GM21423 (cell line): ENCODE results near the gene MTHFD2L.
A peak's percentile ranks its signal among the peaks of the same experiment; 100 is the strongest.

ENCODE experiments used
- ATAC-seq: cut with Tn5 transposase; IDR thresholded peaks from one replicate; pipeline ENCODE4 v1.9.1; 2021; ENCODE audit warnings: mild to moderate bottlenecking, moderate library complexity; ENCODE audit not compliant: unreplicated experiment

MTHFD2L gene

GRCh38 chr4:74235135-74235534, 77.2 kb downstream of the MTHFD2L start:
- peak; percentile 70 for ATAC-seq

GRCh38 chr4:74237425-74237966, 79.6 kb downstream of the MTHFD2L start:
- no peak for ATAC-seq

- ATAC-seq: no peak
These were observed 86.1 kb downstream of the MTHFD2L start for GRCh38 chr4:74244049-74244448.

GRCh38 chr4:74252933-74253332, 95.0 kb downstream of the MTHFD2L start:
- ATAC-seq: no peak

- ATAC-seq: no peak
These were observed 96.5 kb downstream of the MTHFD2L start for GRCh38 chr4:74254386-74254785.

GRCh38 chr4:74255096-74255495, 97.2 kb downstream of the MTHFD2L start:
- no peak for ATAC-seq

- no peak for ATAC-seq
These were observed 101.0 kb downstream of the MTHFD2L start for GRCh38 chr4:74258963-74259362.

GRCh38 chr4:74260036-74260435, 102.1 kb downstream of the MTHFD2L start:
- no peak for ATAC-seq

GRCh38 chr4:74262522-74262921, 104.6 kb downstream of the MTHFD2L start:
- no peak for ATAC-seq

- ATAC-seq: no peak
These were observed 105.6 kb downstream of the MTHFD2L start for GRCh38 chr4:74263551-74263950.

GRCh38 chr4:74266081-74266480, 108.2 kb downstream of the MTHFD2L start:
- no peak for ATAC-seq

GRCh38 chr4:74267998-74268606, 110.2 kb downstream of the MTHFD2L start:
- ATAC-seq: no peak

- no peak for ATAC-seq
These were observed 110.7 kb downstream of the MTHFD2L start for GRCh38 chr4:74268643-74269042.

GRCh38 chr4:74278490-74278889, 120.6 kb downstream of the MTHFD2L start:
- no peak for ATAC-seq

- ATAC-seq: no peak
These were observed 121.8 kb downstream of the MTHFD2L start for GRCh38 chr4:74279716-74280115.

- no peak for ATAC-seq
These were observed 125.0 kb downstream of the MTHFD2L start for GRCh38 chr4:74282926-74283325.

- no peak for ATAC-seq
These were observed 125.7 kb downstream of the MTHFD2L start for GRCh38 chr4:74283614-74284013.

GRCh38 chr4:74284053-74284452, 126.1 kb downstream of the MTHFD2L start:
- no peak for ATAC-seq

- ATAC-seq: no peak
These were observed 129.2 kb downstream of the MTHFD2L start for GRCh38 chr4:74287164-74287563.

- no peak for ATAC-seq
These were observed 129.9 kb downstream of the MTHFD2L start for GRCh38 chr4:74287791-74288190.

- ATAC-seq: no peak
These were observed 133.6 kb downstream of the MTHFD2L start for GRCh38 chr4:74291471-74291870.

GRCh38 chr4:74292111-74292870, 134.4 kb downstream of the MTHFD2L start:
- ATAC-seq: no peak
